Stimulated activated naive B cell treated with anti-CD40 and anti-IgM and Interleukin-4, amounts not matched to agents 10 μg/mL and 1 μg/mL and 100 μg/mL, for 72 hours (primary cell): ENCODE results near the gene PALMD.
A peak's percentile ranks its signal among the peaks of the same experiment; 100 is the strongest.

Experiments
- ATAC-seq, 2 donors: fragments of 150-1000 bp; cut with Tn5 transposase; replicated peaks; 2 replicates each; pipeline ENCODE4 v1.10.0; 2021; ENCODE audit warnings: moderate library complexity in 1 of 2
- DNase-seq: peaks from one replicate; pipeline ENCODE4 v3.0.0; 2021
- H3K27ac Mint-ChIP-seq: one replicate; pipeline ENCODE4 v1.8.0; 2022; ENCODE audit warnings: mild to moderate bottlenecking, mixed read lengths
- H3K27me3 Mint-ChIP-seq, 2 donors: one replicate each; pipeline ENCODE4 v1.8.0; 2022; ENCODE audit warnings: mixed read lengths in 2 of 2
- H3K36me3 Mint-ChIP-seq, 2 donors: one replicate each; pipeline ENCODE4 v1.8.0; 2022; ENCODE audit warnings: mixed read lengths in 2 of 2, mild to moderate bottlenecking in 1 of 2
- H3K4me1 Mint-ChIP-seq, 2 donors: one replicate each; pipeline ENCODE4 v1.8.0; 2022; ENCODE audit warnings: mixed read lengths in 2 of 2, mild to moderate bottlenecking in 1 of 2
- H3K4me3 Mint-ChIP-seq, 2 donors: one replicate each; pipeline ENCODE4 v1.8.0; 2022; ENCODE audit warnings: mild to moderate bottlenecking in 2 of 2, mixed read lengths in 2 of 2, moderate library complexity in 1 of 2
- H3K9me3 Mint-ChIP-seq, 2 donors: one replicate each; pipeline ENCODE4 v1.8.0; 2022; ENCODE audit warnings: mixed read lengths in 2 of 2, mild to moderate bottlenecking in 1 of 2

Gene PALMD

DNA sequence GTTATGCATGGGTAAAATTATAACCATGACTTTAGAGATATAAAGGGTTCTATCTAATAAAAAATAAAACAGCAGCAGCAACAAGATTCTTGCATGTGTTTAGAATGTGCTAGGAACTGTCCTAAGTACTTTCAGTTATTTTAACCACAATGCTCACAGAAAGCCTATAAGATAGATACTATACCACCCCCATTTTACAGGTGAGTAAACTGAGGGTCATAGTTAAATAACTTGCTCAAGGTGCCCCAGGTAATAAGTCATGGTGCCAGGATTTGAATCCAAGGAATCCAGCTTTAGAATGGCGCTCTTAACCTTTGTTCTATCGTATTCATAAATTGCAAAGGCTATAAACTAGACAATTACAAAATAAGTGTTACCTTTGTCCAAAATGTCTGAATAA, 67.1 kb downstream of the PALMD start:
- no peak overlapping the region for H3K27ac Mint-ChIP-seq

DNA sequence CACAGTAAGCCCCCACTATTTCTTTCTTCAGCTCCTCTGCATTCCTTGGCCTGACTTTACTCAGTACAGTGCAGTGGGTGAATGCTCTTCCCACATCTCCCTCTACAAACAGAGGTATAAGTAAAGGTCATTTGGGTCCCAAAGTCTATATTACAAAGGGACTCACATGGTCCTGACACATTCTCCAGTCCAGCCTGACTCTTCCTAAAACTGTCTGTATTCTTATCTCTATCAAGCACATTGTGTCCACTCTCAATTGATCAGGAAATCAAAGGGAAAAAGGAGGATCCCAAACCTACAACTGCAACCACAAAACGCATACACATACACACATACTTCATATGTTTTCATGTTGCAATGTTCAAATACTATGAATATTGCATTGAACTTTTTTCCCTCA, 71.1 kb downstream of the PALMD start:
- Mint-ChIP-seq H3K4me1 (no peaks in the 10 kb centered on the region), H3K9me3 (no peaks in the 10 kb centered on the region), H3K27ac (no peak overlapping the region), H3K36me3 (peaks cover 3 to 5% of the 10 kb centered on the region in 2 donors), H3K27me3 (no peaks in the 10 kb centered on the region), H3K4me3 (no peak overlapping the region)
- ATAC-seq (no peak), DNase-seq (no peak)

More for the DNA sequence above, 67.1 kb downstream of the PALMD start:
- DNase-seq, result no peak
- Mint-ChIP-seq H3K36me3 (peaks cover 3 to 5% of the 10 kb centered on the region in 2 donors), H3K4me3 (no peak overlapping the region), H3K4me1 (no peaks in the 10 kb centered on the region), H3K27me3 (no peaks in the 10 kb centered on the region), H3K9me3 (no peaks in the 10 kb centered on the region)
- ATAC-seq, result no peak

GRCh38 chr1:99723251-99723650, 77.3 kb downstream of the PALMD start:
- H3K27me3 Mint-ChIP-seq, result no peaks in the 10 kb centered on the region
- ATAC-seq (no peak), DNase-seq (no peak)
- no peak overlapping the region for H3K4me3 Mint-ChIP-seq
- H3K4me1 Mint-ChIP-seq, result peaks cover 0 to 5% of the 10 kb centered on the region in 2 donors
- H3K36me3 Mint-ChIP-seq, result no peaks in the 10 kb centered on the region
- no peaks in the 10 kb centered on the region for H3K9me3 Mint-ChIP-seq
- H3K27ac Mint-ChIP-seq, result no peak overlapping the region

- H3K27ac Mint-ChIP-seq, result no peak overlapping the region
- H3K4me1 Mint-ChIP-seq, result peaks cover 0 to 9% of the 10 kb centered on the region in 2 donors
- H3K36me3 Mint-ChIP-seq, result no peaks in the 10 kb centered on the region
- no peaks in the 10 kb centered on the region for H3K27me3 Mint-ChIP-seq
- no peak for ATAC-seq
- H3K4me3 Mint-ChIP-seq, result no peak overlapping the region
- no peak for DNase-seq
- H3K9me3 Mint-ChIP-seq, result no peaks in the 10 kb centered on the region
Measured at GRCh38 chr1:99725996-99726395, 80.1 kb downstream of the PALMD start.

DNA sequence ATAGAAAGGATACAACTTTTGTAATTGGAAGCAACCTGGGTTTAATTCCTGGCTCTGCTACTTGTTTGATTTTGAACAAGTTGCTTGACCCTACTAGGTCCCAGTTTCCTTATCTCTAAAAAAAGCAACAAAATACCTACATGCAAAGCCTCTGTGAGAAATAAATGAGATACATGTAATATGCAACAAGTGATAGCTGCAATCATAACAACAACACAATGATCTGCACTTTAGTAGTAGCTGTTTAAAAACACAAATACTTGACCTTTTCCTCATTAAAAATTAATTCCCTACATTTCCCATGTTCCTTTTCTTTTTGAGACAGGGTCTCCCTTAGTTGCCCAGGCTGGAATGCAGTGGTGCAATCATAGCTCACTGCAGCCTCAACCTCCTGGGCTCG, 80.5 kb downstream of the PALMD start:
- no peaks in the 10 kb centered on the region for H3K9me3 Mint-ChIP-seq
- H3K36me3 Mint-ChIP-seq, result no peaks in the 10 kb centered on the region
- H3K4me1 Mint-ChIP-seq, result peaks cover 0 to 9% of the 10 kb centered on the region in 2 donors
- ATAC-seq (no peak), DNase-seq (no peak)
- no peak overlapping the region for H3K27ac Mint-ChIP-seq
- H3K4me3 Mint-ChIP-seq, result no peak overlapping the region
- H3K27me3 Mint-ChIP-seq, result no peaks in the 10 kb centered on the region

DNA sequence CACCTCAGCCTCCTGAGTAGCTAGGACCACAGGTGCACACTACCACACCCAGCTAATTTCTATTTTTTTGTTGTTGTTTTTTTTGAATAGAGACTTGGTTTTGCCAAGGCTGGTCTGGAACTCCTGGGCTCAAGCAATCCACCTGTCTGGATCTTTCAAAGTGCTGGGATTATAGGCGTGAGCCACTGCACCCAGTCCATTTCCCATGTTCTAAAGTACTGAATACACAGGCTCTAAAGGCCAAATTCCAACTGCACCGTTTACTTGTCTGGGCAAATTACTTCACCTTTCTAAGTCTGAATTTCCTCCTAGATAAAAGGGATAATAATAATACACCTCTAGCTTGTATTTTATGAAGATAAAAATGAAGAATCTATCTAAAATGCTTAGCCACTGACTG, 80.9 kb downstream of the PALMD start:
- H3K27ac Mint-ChIP-seq, result no peak overlapping the region
- no peak for ATAC-seq
- H3K9me3 Mint-ChIP-seq, result no peaks in the 10 kb centered on the region
- H3K27me3 Mint-ChIP-seq, result no peaks in the 10 kb centered on the region
- no peak overlapping the region for H3K4me3 Mint-ChIP-seq
- peaks cover 0 to 9% of the 10 kb centered on the region in 2 donors for H3K4me1 Mint-ChIP-seq
- H3K36me3 Mint-ChIP-seq, result no peaks in the 10 kb centered on the region
- DNase-seq, result no peak

GRCh38 chr1:99727575-99728185, 81.8 kb downstream of the PALMD start:
- no peaks in the 10 kb centered on the region for H3K9me3 Mint-ChIP-seq
- no peak overlapping the region for H3K4me3 Mint-ChIP-seq
- ATAC-seq (no peak), DNase-seq (no peak)
- H3K27ac Mint-ChIP-seq, result no peak overlapping the region
- peaks cover 0 to 9% of the 10 kb centered on the region in 2 donors for H3K4me1 Mint-ChIP-seq
- no peaks in the 10 kb centered on the region for H3K27me3 Mint-ChIP-seq
- H3K36me3 Mint-ChIP-seq, result no peaks in the 10 kb centered on the region

DNA sequence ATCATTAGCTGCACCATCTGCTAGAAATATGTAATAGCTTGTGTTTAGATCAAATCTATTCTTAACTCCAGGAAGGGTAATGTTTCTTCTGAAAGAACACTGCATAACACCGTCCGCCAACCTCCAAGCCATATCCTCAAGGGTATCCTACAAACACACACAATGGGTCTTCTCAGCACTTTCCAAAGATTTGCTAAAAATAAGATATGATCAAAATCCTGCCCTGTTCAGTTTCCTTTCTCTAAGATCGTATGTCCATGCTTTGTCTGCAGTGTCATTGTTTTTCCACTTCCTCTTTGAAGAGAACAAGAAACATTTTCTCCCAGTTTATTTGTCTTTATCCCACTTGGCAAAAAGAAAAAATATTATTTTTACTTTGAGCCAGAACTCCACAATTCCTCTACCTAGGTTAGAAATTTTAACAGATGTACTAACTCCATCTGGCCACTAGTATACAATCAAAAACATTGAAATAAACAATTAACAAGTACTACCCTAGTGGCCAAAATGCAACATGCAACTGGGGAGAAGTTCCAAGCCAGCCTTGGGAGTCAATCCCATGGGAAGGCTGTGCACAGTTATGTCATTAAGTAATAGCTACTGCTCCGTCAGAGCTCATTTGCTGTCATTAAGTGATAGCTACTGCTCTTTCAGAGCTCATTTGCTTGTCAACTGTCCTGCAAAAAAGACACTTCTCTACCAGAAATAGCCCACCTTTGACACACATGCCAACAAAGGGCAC, 82.8 kb downstream of the PALMD start:
- ATAC-seq (peak in 1 of 2 donors; percentile 55), DNase-seq (no peak)
- Mint-ChIP-seq H3K4me1 (peaks cover 0 to 7% of the 10 kb centered on the region in 2 donors), H3K27ac (no peak overlapping the region), H3K4me3 (no peak overlapping the region), H3K36me3 (no peaks in the 10 kb centered on the region), H3K27me3 (no peaks in the 10 kb centered on the region), H3K9me3 (no peaks in the 10 kb centered on the region)

DNA sequence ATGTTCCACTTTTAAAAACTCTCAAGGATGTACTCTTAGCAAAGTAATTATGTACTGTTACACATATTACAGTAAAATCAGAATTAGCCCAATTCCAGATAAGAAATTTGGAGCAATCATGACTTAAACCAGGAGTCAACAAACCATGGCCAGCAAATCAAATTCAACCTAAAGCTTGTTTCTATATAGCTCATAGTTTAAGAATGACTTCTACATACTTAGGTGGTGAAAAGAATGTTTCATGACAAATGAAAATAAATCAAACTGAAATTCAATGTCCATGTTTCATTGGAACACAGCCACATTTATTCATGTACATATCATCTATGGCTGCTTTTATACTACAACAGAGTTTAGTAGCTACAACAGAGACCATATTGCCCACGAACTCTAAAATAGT, 85.5 kb downstream of the PALMD start:
- H3K36me3 Mint-ChIP-seq, result peaks cover 0 to 2% of the 10 kb centered on the region in 2 donors
- DNase-seq (no peak), ATAC-seq (no peak)
- no peak overlapping the region for H3K4me3 Mint-ChIP-seq
- peaks cover 0 to 4% of the 10 kb centered on the region in 2 donors for H3K4me1 Mint-ChIP-seq
- no peaks in the 10 kb centered on the region for H3K27me3 Mint-ChIP-seq
- no peak overlapping the region for H3K27ac Mint-ChIP-seq
- no peaks in the 10 kb centered on the region for H3K9me3 Mint-ChIP-seq

GRCh38 chr1:99735852-99736251, 89.9 kb downstream of the PALMD start:
- Mint-ChIP-seq H3K4me3 (no peak overlapping the region), H3K27ac (no peak overlapping the region), H3K9me3 (no peaks in the 10 kb centered on the region), H3K36me3 (peaks cover 0 to 2% of the 10 kb centered on the region in 2 donors), H3K4me1 (no peaks in the 10 kb centered on the region), H3K27me3 (no peaks in the 10 kb centered on the region)
- DNase-seq (no peak), ATAC-seq (no peak)

DNA sequence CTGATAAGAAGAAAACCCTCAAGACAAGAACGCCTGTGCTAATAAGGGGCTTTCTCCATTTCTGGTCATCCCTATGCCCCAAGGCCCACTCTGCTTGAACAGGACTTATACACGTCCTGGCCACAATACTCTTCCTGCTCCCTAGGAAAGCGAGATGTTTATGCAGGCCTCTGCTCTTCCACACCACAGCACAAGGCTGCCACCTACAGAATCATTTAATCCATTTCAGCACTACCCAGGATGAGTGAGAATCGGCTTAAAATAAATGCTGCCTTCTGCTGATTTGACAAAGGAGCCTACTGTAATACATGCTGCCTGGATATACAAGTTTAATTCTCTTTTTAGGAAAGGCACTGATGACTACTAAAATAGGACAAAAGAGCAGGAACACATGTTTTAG, 91.1 kb downstream of the PALMD start:
- Mint-ChIP-seq H3K27me3 (no peaks in the 10 kb centered on the region), H3K36me3 (peaks cover 0 to 2% of the 10 kb centered on the region in 2 donors), H3K4me3 (no peak overlapping the region), H3K27ac (no peak overlapping the region), H3K4me1 (no peaks in the 10 kb centered on the region), H3K9me3 (no peaks in the 10 kb centered on the region)
- peak; percentile 31 to 44 for ATAC-seq
- DNase-seq, result no peak

DNA sequence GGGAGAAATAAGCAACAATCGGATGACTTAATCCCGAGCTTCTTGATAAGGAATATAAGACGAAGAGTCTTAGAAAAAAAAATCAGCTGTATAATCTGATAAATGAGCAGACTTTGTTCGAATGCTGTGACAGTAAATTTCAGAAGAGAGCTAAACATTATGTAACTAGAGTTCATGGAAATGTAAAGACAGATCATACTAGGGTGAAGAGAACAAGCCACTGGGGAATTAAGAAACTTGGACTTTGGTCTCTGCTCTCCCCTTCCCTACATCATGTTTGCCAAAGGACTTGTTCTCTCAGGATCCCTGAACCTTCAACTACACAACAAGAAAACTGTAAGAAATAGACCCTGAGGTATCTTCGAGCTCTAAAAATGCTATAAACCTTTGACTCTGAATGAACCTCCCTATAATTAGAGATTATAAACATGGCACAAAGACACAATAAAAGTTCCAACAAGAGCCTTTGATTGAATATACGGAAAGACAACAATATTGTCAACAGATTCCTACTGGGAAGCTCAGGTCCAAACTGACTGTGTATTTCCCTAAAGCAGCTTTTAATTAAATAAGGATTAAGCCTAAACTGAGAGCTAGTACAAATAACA, 93.0 kb downstream of the PALMD start:
- no peak overlapping the region for H3K27ac Mint-ChIP-seq
- H3K4me3 Mint-ChIP-seq, result no peak overlapping the region
- H3K27me3 Mint-ChIP-seq, result no peaks in the 10 kb centered on the region
- DNase-seq (no peak), ATAC-seq (no peak)
- no peaks in the 10 kb centered on the region for H3K9me3 Mint-ChIP-seq
- H3K4me1 Mint-ChIP-seq, result no peaks in the 10 kb centered on the region
- H3K36me3 Mint-ChIP-seq, result peaks cover 0 to 2% of the 10 kb centered on the region in 2 donors

DNA sequence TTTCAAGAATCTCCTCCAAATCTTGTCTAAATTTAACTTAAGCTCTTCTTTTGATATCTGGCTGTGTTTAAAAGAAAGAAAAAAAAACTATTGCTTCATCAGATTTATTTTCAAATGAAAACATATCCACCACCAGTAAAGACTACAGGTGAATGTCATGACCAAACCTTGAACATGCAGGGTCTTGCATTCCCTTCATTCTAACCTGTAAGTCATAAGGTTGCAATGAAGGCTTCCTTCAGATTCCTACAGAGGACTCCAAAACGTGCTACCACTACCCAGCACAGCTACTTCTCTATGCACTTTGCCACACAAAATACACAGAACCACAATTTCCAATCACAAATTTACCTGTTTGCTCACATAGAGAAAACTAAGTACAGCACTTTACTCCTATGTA, 94.2 kb downstream of the PALMD start:
- Mint-ChIP-seq H3K27ac (no peak overlapping the region), H3K27me3 (no peaks in the 10 kb centered on the region)
- ATAC-seq, result no peak

More for the DNA sequence above, 94.2 kb downstream of the PALMD start:
- H3K4me1 Mint-ChIP-seq, result no peaks in the 10 kb centered on the region
- H3K9me3 Mint-ChIP-seq, result no peaks in the 10 kb centered on the region
- no peak overlapping the region for H3K4me3 Mint-ChIP-seq
- no peak for DNase-seq
- no peaks in the 10 kb centered on the region for H3K36me3 Mint-ChIP-seq
